Lower leg skin (tissue), 3 donors: Measurements from ENCODE around the gene TBC1D19.

ENCODE experiments used
- CTCF ChIP-seq, 3 donors: fragments of 450-650 bp; IDR thresholded peaks; one replicate each; pipeline ENCODE4 v1.5.1; 2016; ENCODE audit warnings: antibody characterized with exemption in 3 of 3, mild to moderate bottlenecking in 3 of 3, moderate library complexity in 2 of 3
- POLR2A ChIP-seq, 2 donors: fragments of 450-650 bp; IDR thresholded peaks; one replicate each; pipeline ENCODE4 v1.6.1; 2016 to 2017; ENCODE audit warnings: antibody characterized with exemption in 2 of 2, mild to moderate bottlenecking in 1 of 2, moderate library complexity in 1 of 2

- TF ChIP-seq CTCF (IDR thresholded peaks at IDR 0.05): no peak
- no peak for TF ChIP-seq POLR2A (IDR thresholded peaks at IDR 0.05)
Measured at GRCh38 chr4:26757751-26758150, 173.9 kb downstream of the TBC1D19 start.
